OCI-LY3 (cell line): Measurements from ENCODE around the gene CD320.

ENCODE experiments used
- H2AFZ ChIP-seq: fragments of 200-600, 300-600 bp; shearing (Covaris generic); 2 replicates; pipeline ENCODE4 v1.6.0; 2014; ENCODE audit warnings: antibody characterized with exemption, low read depth, low read length
- H3K27ac ChIP-seq: fragments of 200-600, 300-600 bp; sonication (generic); 2 replicates; pipeline ENCODE4 v1.5.1; 2014; ENCODE audit warnings: mild to moderate bottlenecking, low read length, moderate library complexity, mixed read lengths
- H3K27me3 ChIP-seq: fragments of 200-600, 300-600 bp; sonication (generic); 2 replicates; pipeline ENCODE4 v1.6.1; 2014; ENCODE audit warnings: low read depth, low read length, mixed read lengths
- H3K36me3 ChIP-seq: fragments of 200-600, 300-600 bp; sonication (generic); replicated peaks from 2 replicates; pipeline ENCODE3; 2014; ENCODE audit warnings: low read depth, low read length, mixed read lengths
- H3K4me1 ChIP-seq: fragments of 300-600, 200-600 bp; sonication (generic); 2 replicates; pipeline ENCODE4 v1.6.1; 2014; ENCODE audit warnings: low read length, mixed read lengths
- H3K4me2 ChIP-seq: fragments of 200-600, 300-600 bp; sonication (generic); 2 replicates; pipeline ENCODE4 v1.6.1; 2014; ENCODE audit warnings: low read length, mixed read lengths
- H3K4me3 ChIP-seq: fragments of 300-600, 200-600 bp; sonication (generic); 2 replicates; pipeline ENCODE4 v1.5.1; 2014; ENCODE audit warnings: antibody characterized with exemption, mild to moderate bottlenecking, low read length, moderate library complexity
- H3K79me2 ChIP-seq: fragments of 300-600, 200-600 bp; shearing (Covaris generic); 2 replicates; pipeline ENCODE4 v1.6.1; 2014; ENCODE audit warnings: mild to moderate bottlenecking, low read length, mixed read lengths
- H3K9ac ChIP-seq: fragments of 300-600, 200-600 bp; shearing (Covaris generic); 2 replicates; pipeline ENCODE4 v1.6.0; 2014; ENCODE audit warnings: mild to moderate bottlenecking, low read length, moderate library complexity
- H3K9me3 ChIP-seq: fragments of 200-600, 300-600 bp; shearing (Covaris generic); 2 replicates; pipeline ENCODE4 v1.6.1; 2014; ENCODE audit warnings: low read length, mixed read lengths; ENCODE audit not compliant: insufficient read depth
- H4K20me1 ChIP-seq: fragments of 200-600, 300-600 bp; sonication (generic); 2 replicates; pipeline ENCODE4 v1.6.1; 2016; ENCODE audit warnings: low read length, mixed read lengths; ENCODE audit not compliant: insufficient read depth
- CTCF ChIP-seq: fragments of 200-600, 300-600 bp; sonication (generic); IDR thresholded peaks from 2 replicates; pipeline ENCODE4 v1.5.1; 2014; ENCODE audit warnings: antibody characterized with exemption, low read length, low read depth
- EZH2phosphoT487 ChIP-seq: fragments of 200-600 bp; shearing (Covaris generic); IDR thresholded peaks from 2 replicates; pipeline ENCODE4 v1.6.1; 2018; ENCODE audit warnings: antibody characterized with exemption, mixed run types, low read depth

Gene CD320

GRCh38 chr19:8323781-8324185 is 15.6 kb upstream of the CD320 start:
- H3K9ac ChIP-seq = no peak overlapping the region
- H3K79me2 ChIP-seq = peaks cover 46% of the 10 kb centered on the region
- H3K4me3 ChIP-seq = no peak overlapping the region
- H3K27me3 ChIP-seq = no peaks in the 10 kb centered on the region
- H3K36me3 ChIP-seq = peaks cover 35% of the 10 kb centered on the region
- H2AFZ ChIP-seq = no peak overlapping the region
- peaks cover 23% of the 10 kb centered on the region for H3K4me1 ChIP-seq
- no peaks in the 10 kb centered on the region for H3K9me3 ChIP-seq
- TF ChIP-seq EZH2phosphoT487 (no peak), CTCF (no peak)
- H3K4me2 ChIP-seq = no peak overlapping the region
- H4K20me1 ChIP-seq = peaks cover 15% of the 10 kb centered on the region
- H3K27ac ChIP-seq = no peak overlapping the region

GRCh38 chr19:8322638-8322997 is 14.5 kb upstream of the CD320 start:
- Histone ChIP-seq H2AFZ (no peak overlapping the region), H3K4me1 (peaks cover 23% of the 10 kb centered on the region), H3K9ac (peak overlapping the region; percentile 90), H3K79me2 (peaks cover 51% of the 10 kb centered on the region), H3K4me2 (peak overlapping the region; percentile 97), H3K36me3 (peaks cover 37% of the 10 kb centered on the region), H3K27ac (no peak overlapping the region), H3K9me3 (no peaks in the 10 kb centered on the region), H3K4me3 (peak overlapping the region; percentile 91), H3K27me3 (no peaks in the 10 kb centered on the region), H4K20me1 (peaks cover 15% of the 10 kb centered on the region)
- TF ChIP-seq EZH2phosphoT487 (no peak), CTCF (no peak)

GRCh38 chr19:8321986-8322637 is 14.0 kb upstream of the CD320 start:
- H3K27ac ChIP-seq = peak overlapping the region; percentile 42
- peaks cover 55% of the 10 kb centered on the region for H3K79me2 ChIP-seq
- no peak overlapping the region for H2AFZ ChIP-seq

More at GRCh38 chr19:8321986-8322637, 14.0 kb upstream of the CD320 start:
- no peaks in the 10 kb centered on the region for H3K9me3 ChIP-seq
- peak overlapping the region; percentile 91 for H3K4me3 ChIP-seq
- peaks cover 23% of the 10 kb centered on the region for H3K4me1 ChIP-seq
- H3K9ac ChIP-seq = peak overlapping the region; percentile 90
- no peaks in the 10 kb centered on the region for H3K27me3 ChIP-seq
- TF ChIP-seq EZH2phosphoT487 (no peak), CTCF (no peak)
- peaks cover 15% of the 10 kb centered on the region for H4K20me1 ChIP-seq
- peaks cover 39% of the 10 kb centered on the region for H3K36me3 ChIP-seq
- peak overlapping the region; percentile 97 for H3K4me2 ChIP-seq
